ENCODE results near the gene MYO5C. TPM values are rescaled to one million over a fixed set of nuclear protein-coding genes. Genes with fewer than 3 reads are reported as not detected.

Gene MYO5C
- total and polyA plus RNA-seq, 2 of the 8 experiments (the other 6 are each of a cell fraction or from before 2014, with no cell fraction given) = 8.2 to 26.7 TPM

DNA sequence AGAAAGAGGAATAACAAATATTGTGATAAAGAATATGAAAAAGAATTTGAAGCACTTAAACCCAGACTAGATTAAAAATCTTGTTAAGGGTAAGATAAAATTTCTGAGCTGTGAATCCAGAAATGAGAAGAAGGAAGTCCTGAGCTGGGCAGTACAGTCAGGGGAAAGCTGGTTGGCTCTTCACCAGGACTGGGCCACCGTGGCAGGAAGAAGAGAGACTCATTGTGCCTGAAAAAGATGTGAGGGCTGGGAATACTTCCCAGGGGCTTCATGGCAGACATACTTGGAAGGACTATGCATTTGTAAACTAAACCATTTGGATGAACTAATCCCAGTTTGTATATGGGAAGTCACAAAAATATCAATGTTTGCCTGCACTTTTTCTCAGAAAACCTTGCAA is 28.5 kb upstream of the MYO5C start:
- Histone ChIP-seq H3K4me3 (ENCODE audit: extremely low read depth in 1 of 4, insufficient read depth in 2 of 4, low read depth in 3 of 4, low read length in 4 of 4) (no peak overlapping the region), H3K4me1 (replicated peaks in 1 of 4; ENCODE audit: control insufficient read depth in 3 of 4, insufficient read depth in 4 of 4, low read length in 3 of 4) (peaks cover 0 to 3% (median 0%) of the 10 kb centered on the region in 4 experiments; a peak in 1 of 7 replicates), H3K9me3 (ENCODE audit: insufficient read depth in 2 of 2, low read depth in 1 of 2, low read length in 1 of 2) (no peaks in the 10 kb centered on the region), H4K91ac (replicated peaks; ENCODE audit: insufficient read length, low read length) (no peak overlapping the region), H3K27me3 (replicated peaks in 1 of 4; ENCODE audit: control insufficient read depth in 3 of 4, extremely low read depth in 1 of 4, insufficient read depth in 3 of 4, low read length in 3 of 4) (no peaks in the 10 kb centered on the region), H3K79me2 (ENCODE audit: control insufficient read depth in 1 of 2, insufficient read depth in 2 of 2, low read length in 2 of 2) (no peaks in the 10 kb centered on the region), H2BK120ac (replicated peaks; ENCODE audit: low read depth, low read length) (no peak overlapping the region), H3K23me2 (ENCODE audit: low read depth, low read length) (no peaks in the 10 kb centered on the region; the same call in 1 of the 2 replicates), H3K56ac (replicated peaks; ENCODE audit: insufficient read length, low read depth, low read length) (no peak overlapping the region), H3K36me3 (ENCODE audit: control insufficient read depth in 2 of 4, insufficient read depth in 4 of 4, low read length in 3 of 4) (peaks cover 0 to 7% (median 2%) of the 10 kb centered on the region in 4 experiments; a peak in 4 of 8 replicates), H2BK5ac (ENCODE audit: low read depth, low read length) (no peak overlapping the region), H4K5ac (ENCODE audit: insufficient read length, low read depth, low read length) (no peak overlapping the region), H3K14ac (ENCODE audit: insufficient read length) (no peak overlapping the region), H3K79me1 (ENCODE audit: low read depth, low read length) (no peaks in the 10 kb centered on the region), H3K4ac (replicated peaks; ENCODE audit: insufficient read length, low read depth, low read length) (no peak overlapping the region), H2AK5ac (ENCODE audit: low read depth, low read length) (no peak overlapping the region), H2BK15ac (ENCODE audit: low read length) (no peak overlapping the region), H2BK12ac (ENCODE audit: low read depth, low read length) (no peak overlapping the region), H3K23ac (ENCODE audit: insufficient read length) (no peak overlapping the region), H2BK20ac (ENCODE audit: low read length) (no peak overlapping the region), H4K8ac (ENCODE audit: extremely low read depth, insufficient read depth, low read length) (no peak overlapping the region), H4K20me1 (replicated peaks in 1 of 2; ENCODE audit: control insufficient read depth in 1 of 2, insufficient read depth in 2 of 2, low read length in 2 of 2) (no peaks in the 10 kb centered on the region), H3K4me2 (ENCODE audit: insufficient read depth in 1 of 2, low read depth in 2 of 2, low read length in 2 of 2) (no peak overlapping the region), H3K18ac (ENCODE audit: extremely low read depth, low read length) (no peak overlapping the region), H2AFZ (ENCODE audit: low read length) (no peak overlapping the region), H3K27ac (ENCODE audit: low read depth, low read length) (no peak overlapping the region), H3K9ac (replicated peaks in 1 of 4; ENCODE audit: extremely low read depth in 1 of 4, low read depth in 3 of 4, low read length in 3 of 4) (no peak overlapping the region)
- FAIRE-seq = no peak
- ChIA-PET POLR2A (ENCODE audit: partially characterized antibody) (no interaction called here), CTCF (ENCODE audit: partially characterized antibody) (interaction anchor here (0.9 to 2.1 kb wide), 2 partner anchors 70 to 411 kb away, joined by 4 to 7 read pairs; no protein-coding TSS in a partner anchor)
- DNase-seq (ENCODE audit: low read depth in 1 of 2, low spot score in 2 of 2) = no peak
- 63% methylated on average over 1 of the region's 1 CpG; no CpG with 5 or more reads in 1 of the 2 experiments for WGBS, 2 experiments (ENCODE audit: extremely low coverage in 1 of 2, insufficient coverage in 1 of 2, insufficient read length in 1 of 2, insufficient replicate concordance in 2 of 2, low coverage in 1 of 2, low lambda C conversion rate in 2 of 2, missing lambda C conversion rate in 1 of 2)
- TF ChIP-seq, protein P1, sequence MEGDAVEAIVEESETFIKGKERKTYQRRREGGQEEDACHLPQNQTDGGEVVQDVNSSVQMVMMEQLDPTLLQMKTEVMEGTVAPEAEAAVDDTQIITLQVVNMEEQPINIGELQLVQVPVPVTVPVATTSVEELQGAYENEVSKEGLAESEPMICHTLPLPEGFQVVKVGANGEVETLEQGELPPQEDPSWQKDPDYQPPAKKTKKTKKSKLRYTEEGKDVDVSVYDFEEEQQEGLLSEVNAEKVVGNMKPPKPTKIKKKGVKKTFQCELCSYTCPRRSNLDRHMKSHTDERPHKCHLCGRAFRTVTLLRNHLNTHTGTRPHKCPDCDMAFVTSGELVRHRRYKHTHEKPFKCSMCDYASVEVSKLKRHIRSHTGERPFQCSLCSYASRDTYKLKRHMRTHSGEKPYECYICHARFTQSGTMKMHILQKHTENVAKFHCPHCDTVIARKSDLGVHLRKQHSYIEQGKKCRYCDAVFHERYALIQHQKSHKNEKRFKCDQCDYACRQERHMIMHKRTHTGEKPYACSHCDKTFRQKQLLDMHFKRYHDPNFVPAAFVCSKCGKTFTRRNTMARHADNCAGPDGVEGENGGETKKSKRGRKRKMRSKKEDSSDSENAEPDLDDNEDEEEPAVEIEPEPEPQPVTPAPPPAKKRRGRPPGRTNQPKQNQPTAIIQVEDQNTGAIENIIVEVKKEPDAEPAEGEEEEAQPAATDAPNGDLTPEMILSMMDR (IDR thresholded peaks at IDR 0.05; ENCODE audit: control extremely low read depth in 1 of 3, insufficient read depth in 1 of 3, low read depth in 1 of 3, low read length in 3 of 3) = no peak
- TF ChIP-seq, protein P2, sequence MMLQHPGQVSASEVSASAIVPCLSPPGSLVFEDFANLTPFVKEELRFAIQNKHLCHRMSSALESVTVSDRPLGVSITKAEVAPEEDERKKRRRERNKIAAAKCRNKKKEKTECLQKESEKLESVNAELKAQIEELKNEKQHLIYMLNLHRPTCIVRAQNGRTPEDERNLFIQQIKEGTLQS (IDR thresholded peaks at IDR 0.05; ENCODE audit: insufficient read depth, low read depth, low read length) = no peak
- no peak for TF ChIP-seq GABPA (IDR thresholded peaks at IDR 0.05; ENCODE audit: borderline replicate concordance, insufficient read depth, low read length)
- no peak for TF ChIP-seq KDM1A (IDR thresholded peaks at IDR 0.05; ENCODE audit: borderline replicate concordance, low read length)
- TF ChIP-seq JUN (IDR thresholded peaks at IDR 0.05; ENCODE audit: low read depth, low read length) = no peak
- TF ChIP-seq PHF8 (conservative IDR thresholded peaks at IDR 0.05; ENCODE audit: low read depth, low read length) = no peak
- no peak for TF ChIP-seq HDAC2 (IDR thresholded peaks at IDR 0.05; ENCODE audit: borderline replicate concordance in 1 of 2, low read depth in 2 of 2, low read length in 2 of 2)
- TF ChIP-seq YY1 (IDR thresholded peaks at IDR 0.05; ENCODE audit: low read depth, low read length) = no peak
- no peak for TF ChIP-seq CREB1 (IDR thresholded peaks at IDR 0.05)
- no peak for TF ChIP-seq RFX5 (IDR thresholded peaks at IDR 0.05; ENCODE audit: borderline replicate concordance, low read depth, low read length)
- no peak for TF ChIP-seq CBX8 (IDR thresholded peaks at IDR 0.05; ENCODE audit: borderline replicate concordance, low read depth, low read length)

All from H1 (cell line).